ENCODE results near the gene TULP4. TPM values are rescaled to one million over a fixed set of nuclear protein-coding genes. Genes with fewer than 3 reads are reported as not detected.

TULP4 gene
- total RNA-seq, 4 donors from 2014 or later: 77.4 to 364 (median 129) TPM

DNA sequence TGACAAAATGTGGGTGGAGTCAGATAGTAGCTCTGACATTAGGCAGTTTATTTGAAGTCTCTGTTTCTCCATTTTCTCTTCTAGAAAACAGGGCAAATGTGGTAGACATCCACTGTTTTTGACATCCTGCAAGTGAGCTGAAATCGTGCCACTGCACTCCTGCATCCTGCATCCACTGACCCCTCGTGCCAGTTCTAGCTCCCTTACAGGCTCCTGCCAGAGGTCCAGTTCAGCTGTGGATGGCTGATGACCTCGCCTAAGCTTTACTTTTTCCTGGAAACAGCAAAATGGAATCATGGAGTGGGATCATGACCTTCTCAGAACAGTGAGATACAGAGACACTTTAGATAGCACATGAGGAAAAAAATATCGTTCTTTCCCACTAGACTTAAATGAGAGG, 58.5 kb downstream of the TULP4 start:
- intact Hi-C loops (cut with DNase I; ENCODE audit: low total_unique reads): no loop called here
- no peak for DNase-seq
- peaks cover 0 to 6% of the 10 kb centered on the region in 2 donors for H3K4me1 ChIP-seq

DNA sequence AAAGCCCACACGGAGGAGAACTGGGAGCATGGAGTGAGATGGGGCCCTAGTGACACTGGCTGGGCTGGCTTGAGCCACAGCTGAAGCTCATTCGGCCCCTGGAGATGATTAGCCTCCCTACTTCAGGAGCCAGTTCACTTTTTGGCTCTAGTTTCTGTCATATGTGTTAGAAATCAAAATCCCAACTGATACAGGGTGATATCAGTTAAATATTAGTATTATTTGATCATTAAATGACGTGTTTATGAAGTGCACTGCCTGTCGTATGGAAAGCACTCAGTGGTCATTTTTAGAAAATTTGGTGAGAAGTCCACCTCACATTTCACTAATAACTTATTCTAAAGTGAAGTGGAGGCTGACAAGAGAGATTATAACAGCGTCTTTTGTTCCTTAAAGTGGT, 59.0 kb downstream of the TULP4 start:
- TF ChIP-seq, protein P1, sequence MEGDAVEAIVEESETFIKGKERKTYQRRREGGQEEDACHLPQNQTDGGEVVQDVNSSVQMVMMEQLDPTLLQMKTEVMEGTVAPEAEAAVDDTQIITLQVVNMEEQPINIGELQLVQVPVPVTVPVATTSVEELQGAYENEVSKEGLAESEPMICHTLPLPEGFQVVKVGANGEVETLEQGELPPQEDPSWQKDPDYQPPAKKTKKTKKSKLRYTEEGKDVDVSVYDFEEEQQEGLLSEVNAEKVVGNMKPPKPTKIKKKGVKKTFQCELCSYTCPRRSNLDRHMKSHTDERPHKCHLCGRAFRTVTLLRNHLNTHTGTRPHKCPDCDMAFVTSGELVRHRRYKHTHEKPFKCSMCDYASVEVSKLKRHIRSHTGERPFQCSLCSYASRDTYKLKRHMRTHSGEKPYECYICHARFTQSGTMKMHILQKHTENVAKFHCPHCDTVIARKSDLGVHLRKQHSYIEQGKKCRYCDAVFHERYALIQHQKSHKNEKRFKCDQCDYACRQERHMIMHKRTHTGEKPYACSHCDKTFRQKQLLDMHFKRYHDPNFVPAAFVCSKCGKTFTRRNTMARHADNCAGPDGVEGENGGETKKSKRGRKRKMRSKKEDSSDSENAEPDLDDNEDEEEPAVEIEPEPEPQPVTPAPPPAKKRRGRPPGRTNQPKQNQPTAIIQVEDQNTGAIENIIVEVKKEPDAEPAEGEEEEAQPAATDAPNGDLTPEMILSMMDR (IDR thresholded peaks at IDR 0.05): no peak
- TF ChIP-seq POLR2A (IDR thresholded peaks at IDR 0.05): no peak
- H3K9me3 ChIP-seq: no peaks in the 10 kb centered on the region
- H3K4me1 ChIP-seq: peaks cover 0 to 6% of the 10 kb centered on the region in 2 donors
- no peak overlapping the region for H3K27ac ChIP-seq
- H3K36me3 ChIP-seq: no peaks in the 10 kb centered on the region
- no peaks in the 10 kb centered on the region for H3K27me3 ChIP-seq
- intact Hi-C loops (cut with DNase I; ENCODE audit: low total_unique reads): no loop called here
- no peak overlapping the region for H3K4me3 ChIP-seq
- DNase-seq: no peak

More for the DNA sequence above, 58.5 kb downstream of the TULP4 start:
- no peak for TF ChIP-seq POLR2A (IDR thresholded peaks at IDR 0.05)
- TF ChIP-seq, protein P1 (IDR thresholded peaks at IDR 0.05): no peak
- no peaks in the 10 kb centered on the region for H3K27me3 ChIP-seq
- H3K9me3 ChIP-seq: no peaks in the 10 kb centered on the region
- H3K4me3 ChIP-seq: no peak overlapping the region
- no peaks in the 10 kb centered on the region for H3K36me3 ChIP-seq
- H3K27ac ChIP-seq: no peak overlapping the region

DNA sequence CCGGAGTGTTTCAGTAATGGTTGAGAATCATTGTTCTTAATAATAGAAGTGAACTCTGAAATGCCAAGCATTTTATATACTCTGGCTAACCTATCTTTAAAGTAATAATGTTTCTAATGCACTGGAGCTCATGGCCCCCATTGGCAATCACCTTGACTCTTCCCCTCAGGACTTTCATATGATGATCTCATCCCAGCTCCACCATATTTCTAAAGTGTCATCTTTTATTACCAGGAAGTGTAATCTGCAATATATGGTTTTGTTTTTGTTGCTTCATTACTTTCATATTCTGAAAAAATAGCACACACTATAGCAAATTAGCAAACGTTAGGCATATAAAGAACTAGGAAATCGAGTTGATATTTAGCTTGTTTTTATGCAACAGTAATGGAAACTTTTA, 60.3 kb downstream of the TULP4 start:
- intact Hi-C loops (cut with DNase I; ENCODE audit: low total_unique reads): no loop called here
- Histone ChIP-seq H3K4me3 (no peak overlapping the region), H3K27me3 (no peaks in the 10 kb centered on the region), H3K36me3 (no peaks in the 10 kb centered on the region), H3K9me3 (no peaks in the 10 kb centered on the region), H3K4me1 (peaks cover 0 to 6% of the 10 kb centered on the region in 2 donors), H3K27ac (no peak overlapping the region)
- no peak for TF ChIP-seq POLR2A (IDR thresholded peaks at IDR 0.05)
- TF ChIP-seq, protein P1 (IDR thresholded peaks at IDR 0.05): no peak
- no peak for DNase-seq

DNA sequence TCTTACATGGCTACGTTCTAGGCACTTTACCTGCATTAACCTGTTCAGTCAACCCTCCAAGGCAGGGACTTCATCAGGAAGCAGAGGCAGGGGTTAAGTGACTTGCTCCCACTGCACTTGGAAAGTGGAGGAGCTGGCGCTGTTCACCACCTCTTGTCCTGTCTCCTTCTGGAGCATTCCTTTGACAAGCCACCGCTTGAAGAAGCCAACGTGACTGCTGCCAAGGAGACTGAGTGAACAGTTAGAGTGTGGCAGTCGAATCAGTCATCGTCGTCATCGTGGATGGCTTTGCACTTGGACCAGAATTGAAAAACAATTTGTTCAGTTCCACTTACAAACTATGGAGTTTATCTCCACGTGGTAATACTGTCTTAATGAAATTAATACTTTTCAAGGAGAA, 60.9 kb downstream of the TULP4 start:
- no peaks in the 10 kb centered on the region for H3K36me3 ChIP-seq
- H3K27me3 ChIP-seq: no peaks in the 10 kb centered on the region
- no peak for DNase-seq
- no peak overlapping the region for H3K4me3 ChIP-seq
- H3K9me3 ChIP-seq: no peaks in the 10 kb centered on the region
- TF ChIP-seq, protein P1 (IDR thresholded peaks at IDR 0.05): no peak
- TF ChIP-seq POLR2A (IDR thresholded peaks at IDR 0.05): no peak
- intact Hi-C loops (cut with DNase I; ENCODE audit: low total_unique reads): no loop called here
- H3K27ac ChIP-seq: no peak overlapping the region
- H3K4me1 ChIP-seq: peaks cover 0 to 6% of the 10 kb centered on the region in 2 donors

DNA sequence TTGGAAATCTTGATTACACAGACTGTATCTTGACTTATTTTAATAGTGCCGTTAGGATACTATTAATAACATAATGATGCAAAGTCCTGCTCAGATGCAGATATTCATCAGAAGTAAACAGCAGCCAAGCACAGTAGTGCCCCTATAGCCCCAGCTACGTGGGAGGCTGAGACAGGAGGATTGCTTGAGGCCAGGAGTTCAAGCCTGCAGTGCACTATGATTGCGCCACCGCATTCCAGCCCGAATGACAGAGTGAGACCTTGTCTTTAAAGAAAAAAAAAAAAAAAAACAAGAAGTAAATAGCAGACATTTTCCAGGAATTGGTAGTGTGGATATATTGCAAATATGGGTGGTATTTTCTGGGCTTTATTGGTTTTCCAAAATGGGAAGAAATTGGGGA, 61.8 kb downstream of the TULP4 start:
- no peaks in the 10 kb centered on the region for H3K27me3 ChIP-seq
- TF ChIP-seq, protein P1 (IDR thresholded peaks at IDR 0.05): no peak
- TF ChIP-seq POLR2A (IDR thresholded peaks at IDR 0.05): no peak
- H3K27ac ChIP-seq: no peak overlapping the region
- H3K9me3 ChIP-seq: no peaks in the 10 kb centered on the region
- H3K4me1 ChIP-seq: peaks cover 0 to 6% of the 10 kb centered on the region in 2 donors
- no peak overlapping the region for H3K4me3 ChIP-seq
- intact Hi-C loops (cut with DNase I; ENCODE audit: low total_unique reads): no loop called here
- no peak for DNase-seq
- H3K36me3 ChIP-seq: no peaks in the 10 kb centered on the region

Data from uterus (tissue), 4 donors.